NK-92 (cell line): Measurements from ENCODE around the gene RMDN3.

Source experiments
- DNase-seq: peaks from one replicate; lab custom pipeline; 2025; ENCODE audit not compliant: unreplicated experiment; lab: John Stamatoyannopoulos, UW

The RMDN3 gene

DNA sequence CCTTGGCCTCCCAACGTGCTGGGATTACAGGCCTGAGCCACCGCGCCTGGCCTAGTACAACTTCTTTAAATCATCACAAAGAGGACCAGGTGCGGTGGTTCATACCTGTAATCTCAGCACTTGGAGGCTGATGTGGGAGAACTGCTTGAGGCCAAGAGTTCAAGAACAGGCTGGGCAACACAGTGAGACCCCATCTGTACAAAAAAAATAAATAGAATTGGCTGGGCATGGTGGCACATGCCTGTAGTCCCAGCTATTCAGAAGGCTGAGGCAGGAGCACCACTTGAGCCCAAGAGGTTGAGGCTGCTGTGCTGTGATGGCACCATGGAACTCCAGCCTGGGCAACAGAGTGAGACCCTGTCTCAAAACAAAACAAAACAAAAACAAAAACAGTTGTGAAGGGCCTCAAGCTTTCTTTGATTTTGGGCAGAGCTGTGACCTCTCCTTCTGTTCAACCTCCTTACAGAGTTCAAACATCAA lies 5.9 kb downstream of the RMDN3 start:
- no peak for DNase-seq

DNA sequence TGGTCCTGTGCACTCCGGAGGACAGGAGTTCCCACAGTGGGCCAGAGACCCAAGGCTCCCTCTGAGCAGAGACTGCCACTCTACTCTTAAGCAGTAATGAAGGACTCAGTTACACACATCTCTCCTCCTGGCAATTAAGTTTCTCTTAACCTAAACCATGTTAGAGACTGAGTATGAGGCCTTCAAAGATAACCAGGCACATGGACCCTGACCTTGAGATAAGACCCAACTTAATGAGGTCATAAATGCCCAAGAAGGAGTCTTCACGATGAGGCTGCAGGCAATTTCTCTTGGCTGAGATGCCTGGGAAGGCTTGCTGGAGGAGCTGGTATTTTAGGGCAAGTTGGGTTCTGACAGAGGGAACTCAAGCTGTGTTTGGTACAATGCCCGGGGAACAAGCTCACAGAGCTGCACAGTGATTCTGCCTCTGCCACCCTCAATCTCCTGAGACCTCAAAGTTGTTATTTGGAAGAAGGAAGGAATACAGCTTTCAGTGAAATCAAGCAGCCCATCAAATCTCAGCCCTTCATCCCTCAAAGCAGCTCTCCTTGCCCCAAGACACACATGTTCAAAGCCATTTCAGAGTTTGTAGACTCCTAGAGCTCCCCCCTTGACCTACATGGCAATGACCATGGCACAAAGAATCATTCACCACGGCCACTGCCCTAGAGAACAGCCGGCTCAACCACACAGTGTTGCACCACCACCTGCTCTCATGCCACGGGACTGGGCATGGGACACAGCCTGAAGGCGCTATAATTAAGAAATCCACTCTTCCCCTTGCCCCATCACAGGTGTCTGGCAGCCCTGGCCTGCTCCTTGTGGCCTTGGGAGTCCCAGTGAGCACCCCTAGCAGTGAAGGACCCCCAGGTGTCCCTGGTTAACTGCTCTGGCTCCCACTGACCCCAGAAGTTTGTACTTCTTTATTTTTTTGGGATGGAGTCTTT lies 7.1 kb downstream of the RMDN3 start:
- DNase-seq = no peak

DNA sequence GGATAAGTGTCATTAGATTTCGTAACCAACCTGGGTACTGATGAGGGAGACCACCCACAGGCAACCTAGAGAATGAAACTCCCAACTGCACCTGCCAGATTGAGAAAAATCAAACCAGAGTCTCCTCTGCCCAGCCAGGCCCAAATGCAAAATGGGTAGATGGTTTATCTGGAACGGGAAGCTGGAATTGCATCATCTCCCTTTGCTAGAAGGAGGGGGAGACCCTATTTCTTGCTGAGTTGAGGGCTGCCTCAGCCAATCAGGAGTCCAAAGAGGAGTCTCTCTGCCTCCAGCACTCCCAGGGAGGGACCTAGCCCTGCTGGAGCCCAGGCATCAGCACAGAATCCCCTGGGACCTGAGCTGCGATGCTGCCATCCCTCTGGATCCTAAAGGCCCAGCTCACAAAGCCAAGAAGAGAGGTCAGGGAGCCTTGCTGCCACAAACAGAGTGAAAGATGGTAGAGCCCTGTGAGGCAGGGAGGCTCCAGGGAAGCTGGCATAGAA lies 8.1 kb downstream of the RMDN3 start:
- DNase-seq = no peak

DNA sequence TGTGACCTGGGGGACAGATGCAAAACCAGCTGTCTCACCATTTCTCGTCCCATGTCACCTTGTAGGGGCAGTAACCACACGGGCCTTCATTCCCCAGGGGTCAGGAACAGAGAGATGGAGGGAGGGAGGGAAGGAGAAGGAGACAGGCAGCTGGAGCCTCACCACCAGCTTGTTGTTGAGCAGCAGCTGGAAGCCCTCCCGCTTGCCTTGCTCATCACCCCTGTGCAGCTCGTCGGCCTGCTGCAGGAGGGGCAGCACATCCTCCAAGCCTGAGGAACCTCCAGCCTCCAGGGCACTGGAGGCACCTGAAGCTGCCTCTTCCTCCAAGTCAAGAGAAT lies 10.3 kb downstream of the RMDN3 start:
- DNase-seq = no peak

DNA sequence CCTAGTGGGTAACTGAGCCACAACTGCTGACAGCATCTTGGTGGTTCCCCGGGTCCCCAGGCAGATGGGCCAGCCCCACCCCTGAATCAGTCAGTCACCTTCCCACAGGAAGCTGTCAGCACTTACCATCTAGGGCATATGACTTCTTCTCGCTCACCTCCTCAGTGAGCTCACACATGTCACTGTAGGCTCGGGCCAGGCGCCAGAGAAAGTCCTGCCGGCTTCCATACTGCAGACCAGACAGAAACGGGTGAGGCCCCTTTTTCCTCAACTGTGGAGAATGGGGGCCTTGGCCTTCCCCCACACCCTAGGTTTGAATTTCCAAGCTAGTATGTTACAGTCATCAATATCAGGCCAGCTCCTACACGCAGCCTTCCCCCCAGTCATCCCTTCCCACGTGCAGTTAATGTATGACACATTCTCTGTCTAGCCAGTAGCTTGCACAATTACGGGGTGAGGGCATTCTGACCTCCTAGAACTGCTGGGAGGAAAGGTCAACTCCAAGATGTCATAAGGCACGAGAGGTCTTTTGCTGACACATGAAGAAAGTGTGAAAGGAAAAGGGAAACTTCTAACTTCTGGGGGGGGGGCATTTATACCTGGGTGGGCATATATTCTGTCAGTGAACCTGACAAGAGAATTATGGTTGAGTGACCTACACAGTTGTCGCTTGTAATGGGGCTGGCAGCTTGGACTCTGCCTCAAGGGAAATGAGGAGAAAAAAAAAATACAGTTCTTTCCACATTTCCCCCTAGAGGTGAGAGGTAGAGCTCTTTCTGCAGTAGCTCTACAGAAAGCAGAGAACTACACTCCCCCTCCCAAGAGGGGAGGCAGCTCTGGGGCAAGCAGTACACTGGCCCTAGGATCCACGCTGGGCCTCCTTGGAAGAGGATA lies 10.9 kb downstream of the RMDN3 start:
- DNase-seq = no peak

DNA sequence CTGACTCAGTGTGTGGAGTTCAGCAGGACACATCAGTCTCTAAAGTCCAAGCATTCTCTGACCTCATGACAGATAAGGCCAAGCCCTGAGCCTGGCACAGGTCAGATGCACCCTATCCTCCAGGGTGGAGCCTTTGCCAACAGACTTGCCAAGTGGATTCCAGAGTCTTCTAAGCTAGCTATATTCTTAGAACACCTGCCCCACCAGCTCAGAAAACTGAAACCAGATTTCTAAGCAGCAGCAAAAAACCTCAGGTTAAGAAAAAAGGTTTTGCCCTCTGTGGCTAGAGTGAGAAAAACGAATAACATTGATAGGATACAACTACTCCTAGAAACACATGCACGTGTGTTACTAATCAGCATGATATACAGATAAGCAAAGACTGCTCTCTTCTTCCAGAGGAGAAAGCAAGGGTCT lies 11.6 kb downstream of the RMDN3 start:
- DNase-seq = no peak

DNA sequence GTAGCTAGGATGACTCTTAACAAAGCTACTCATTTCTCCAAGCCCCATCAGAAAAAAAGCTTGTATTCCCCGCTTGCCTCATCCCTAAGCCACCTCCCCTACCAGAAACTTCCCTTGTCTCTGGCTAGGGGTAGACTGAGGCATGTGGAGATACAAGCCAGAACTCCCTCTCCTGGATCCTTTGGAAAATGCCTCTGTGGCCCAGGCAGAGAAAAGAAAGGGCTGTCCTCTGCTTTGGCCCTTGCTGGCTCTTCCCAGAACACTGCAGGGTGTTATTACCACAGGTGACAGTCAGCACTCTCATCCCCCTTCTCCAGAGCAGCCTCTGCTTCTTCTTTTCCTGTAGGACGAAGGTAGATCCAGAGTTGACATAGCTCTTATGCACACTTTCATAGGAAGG lies 15.2 kb downstream of the RMDN3 start:
- DNase-seq = no peak

DNA sequence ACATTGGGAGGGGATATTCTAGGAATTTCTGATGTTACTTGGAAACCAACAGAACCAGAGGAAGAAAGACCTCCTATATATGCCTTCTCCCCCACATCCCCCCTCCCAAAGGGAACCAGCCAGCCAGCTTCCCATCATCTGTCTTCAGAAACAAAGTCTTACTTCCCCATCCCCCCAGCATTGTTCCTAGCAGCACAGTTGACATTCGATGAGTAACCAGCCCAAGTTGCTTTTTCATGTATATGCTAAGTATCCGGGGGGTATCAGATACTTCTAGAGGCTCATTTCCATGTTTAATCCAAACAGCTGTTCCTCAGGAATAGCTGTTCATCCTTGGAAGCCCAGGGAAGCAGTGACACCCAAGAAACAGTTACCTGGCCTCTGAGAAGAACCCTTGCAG lies 16.0 kb downstream of the RMDN3 start:
- no peak for DNase-seq

DNA sequence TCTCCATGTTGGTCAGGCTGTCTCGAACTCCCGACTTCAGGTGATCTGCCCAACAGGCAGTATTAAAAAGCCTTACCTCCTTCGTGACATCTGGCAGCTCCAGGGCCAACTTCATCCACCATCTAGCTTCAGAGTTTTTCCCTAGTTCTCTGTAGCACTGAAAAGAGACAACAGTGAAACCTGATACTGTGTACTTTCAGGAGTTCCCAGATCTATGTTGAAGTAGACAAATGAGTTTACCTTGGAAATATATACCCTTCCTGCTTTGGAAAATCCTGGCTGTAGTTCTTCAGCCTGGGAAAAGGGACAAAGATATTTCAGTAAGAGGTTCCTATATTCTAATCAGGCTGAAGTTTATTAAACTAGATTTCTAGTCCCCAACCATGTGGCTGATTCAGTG lies 18.0 kb downstream of the RMDN3 start:
- DNase-seq = no peak

DNA sequence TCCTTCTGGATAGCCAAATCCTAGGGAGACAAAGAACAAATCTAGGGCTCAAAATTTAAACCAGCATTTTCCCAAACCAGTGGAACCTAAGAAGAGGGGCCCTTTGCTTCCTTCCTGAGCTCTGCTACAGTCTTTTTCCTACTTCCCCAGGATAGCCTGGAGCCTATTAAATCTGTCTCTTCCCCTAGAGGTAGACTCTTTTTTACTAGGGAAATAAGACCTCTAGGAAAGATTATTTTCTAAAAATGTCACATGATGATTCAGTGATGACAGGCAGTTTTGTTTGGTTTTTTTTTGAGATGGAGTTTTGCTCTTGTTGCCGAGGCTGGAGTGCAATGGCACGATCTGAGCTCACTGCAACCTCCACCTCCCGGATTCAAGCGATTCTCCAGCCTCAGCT lies 18.5 kb downstream of the RMDN3 start:
- no peak for DNase-seq

DNA sequence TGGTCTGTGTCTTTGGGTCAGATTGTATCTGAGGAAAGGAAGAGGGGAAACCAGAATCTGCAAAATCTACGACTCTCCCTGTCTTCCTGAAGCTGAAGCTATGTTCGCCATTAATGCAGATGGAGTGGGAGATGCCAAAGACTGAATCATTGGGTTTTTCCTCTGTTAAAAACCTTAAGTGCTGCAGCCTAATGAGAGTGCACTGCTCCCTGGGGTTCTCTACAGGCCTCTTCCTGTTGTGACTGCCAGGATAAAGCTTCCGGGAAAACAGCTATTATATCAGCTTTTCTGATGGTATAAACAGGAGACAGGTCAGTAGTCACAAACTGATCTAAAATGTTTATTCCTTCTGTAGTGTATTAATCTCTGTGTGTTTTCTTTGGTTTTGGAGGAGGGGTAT lies 24.0 kb downstream of the RMDN3 start:
- DNase-seq = no peak

DNA sequence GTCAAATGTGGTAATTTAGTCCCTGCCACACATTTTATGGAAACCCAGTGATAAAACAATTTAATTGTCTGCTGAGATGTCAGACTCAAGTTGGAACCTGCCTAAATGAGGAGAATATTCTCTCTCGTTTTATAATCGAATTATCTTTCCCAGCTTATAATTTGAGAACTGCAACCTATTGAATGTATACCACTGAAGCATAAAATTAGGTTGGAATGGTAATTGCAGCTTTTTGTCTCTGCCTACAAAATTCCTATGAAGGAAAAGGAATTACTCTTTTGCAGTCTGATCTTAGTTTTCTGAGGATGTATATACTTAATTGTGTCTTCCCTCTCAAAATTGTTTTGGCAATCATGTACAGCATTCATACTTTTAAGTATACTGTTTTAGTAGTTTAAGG lies 31.1 kb downstream of the RMDN3 start:
- no peak for DNase-seq

DNA sequence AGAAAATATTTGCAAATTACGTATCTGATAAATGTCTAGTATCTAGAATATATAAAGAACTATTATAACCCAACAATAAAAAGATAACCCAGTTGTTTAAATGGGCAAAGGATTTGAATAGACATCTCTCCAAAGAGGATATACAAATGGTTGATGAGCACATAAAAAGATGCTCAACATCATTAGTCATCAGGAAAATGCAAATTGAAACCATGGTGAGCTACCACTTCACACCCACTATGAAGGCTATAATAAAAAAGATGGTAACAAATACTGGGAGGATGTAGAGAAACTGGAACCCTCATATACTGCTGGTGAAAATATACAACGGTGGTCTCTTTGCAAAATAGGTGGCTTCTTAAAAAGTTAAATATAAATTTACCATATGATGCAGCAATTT lies 32.1 kb downstream of the RMDN3 start:
- no peak for DNase-seq

DNA sequence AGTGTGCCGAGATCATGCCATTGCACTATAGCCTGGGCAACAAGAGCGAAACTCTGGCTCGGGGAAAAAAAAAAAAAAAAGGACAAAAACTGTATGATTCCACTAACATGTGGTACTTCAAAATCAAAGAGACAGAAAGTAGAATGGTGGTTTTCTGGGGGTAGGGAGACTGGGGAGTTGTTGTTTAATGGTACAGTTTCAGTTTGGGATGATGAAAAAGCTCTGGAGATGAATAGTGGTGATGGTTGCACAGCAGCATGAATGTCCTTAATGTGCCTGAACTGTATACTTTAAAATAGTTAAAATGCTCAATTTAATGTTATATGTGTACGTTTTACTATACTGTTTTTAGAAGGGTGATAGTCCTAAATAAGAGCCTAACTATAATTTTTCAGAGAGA lies 32.7 kb downstream of the RMDN3 start:
- DNase-seq = no peak

DNA sequence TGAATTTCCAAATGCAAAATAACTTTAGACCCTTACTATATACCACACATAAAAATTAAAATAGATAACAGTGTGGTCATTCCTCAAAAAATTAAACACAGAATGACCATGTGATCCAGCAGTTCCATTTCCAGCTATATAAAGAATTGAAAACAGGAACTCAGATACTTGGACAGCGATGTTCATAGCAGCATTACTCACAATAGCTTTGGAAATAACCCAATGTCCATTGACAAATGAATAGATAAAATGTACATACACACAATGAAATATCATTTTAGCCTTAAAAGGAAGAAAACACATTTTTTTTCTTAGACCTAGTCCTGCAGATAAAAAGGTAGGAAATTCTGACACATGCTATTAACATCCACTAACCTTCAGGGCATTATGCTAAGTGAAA lies 33.4 kb downstream of the RMDN3 start:
- DNase-seq = no peak

DNA sequence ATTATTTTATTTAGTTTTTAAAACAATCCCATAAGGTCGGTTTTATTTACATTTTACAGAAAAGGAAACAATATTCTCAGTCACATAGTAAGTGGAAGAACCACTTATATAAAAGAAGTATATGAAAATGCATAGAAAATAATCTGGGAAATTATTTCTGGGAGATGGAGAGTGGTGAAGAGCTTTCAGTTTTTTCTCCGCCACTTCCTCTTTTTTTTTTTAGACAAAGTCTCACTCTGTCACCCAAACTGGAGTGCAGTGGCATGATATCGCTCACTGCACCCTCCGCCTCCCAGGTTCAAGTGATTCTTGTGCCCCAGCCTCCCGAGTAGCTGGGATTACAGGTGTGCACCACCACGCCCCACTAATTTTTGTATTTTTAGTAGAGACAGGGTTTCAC lies 38.9 kb downstream of the RMDN3 start:
- no peak for DNase-seq

DNA sequence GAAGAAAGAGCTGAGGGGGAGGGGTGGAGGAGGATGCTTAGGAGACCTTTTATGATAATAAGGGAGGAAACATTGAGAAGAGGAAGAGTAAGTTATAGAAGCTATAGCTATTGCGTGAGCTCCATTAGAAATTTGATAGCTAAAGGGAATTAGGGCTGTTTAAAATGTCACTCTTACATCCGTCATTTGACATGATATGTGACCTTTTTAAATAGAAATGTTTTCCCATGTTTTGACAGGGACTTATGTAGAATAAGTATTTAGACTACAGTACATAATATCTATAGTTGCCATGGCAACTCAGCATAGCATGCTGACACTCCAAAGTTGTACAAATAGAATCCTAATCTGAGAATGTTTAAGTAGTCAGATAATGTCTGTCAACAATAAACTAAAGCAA lies 40.9 kb downstream of the RMDN3 start:
- DNase-seq = no peak

DNA sequence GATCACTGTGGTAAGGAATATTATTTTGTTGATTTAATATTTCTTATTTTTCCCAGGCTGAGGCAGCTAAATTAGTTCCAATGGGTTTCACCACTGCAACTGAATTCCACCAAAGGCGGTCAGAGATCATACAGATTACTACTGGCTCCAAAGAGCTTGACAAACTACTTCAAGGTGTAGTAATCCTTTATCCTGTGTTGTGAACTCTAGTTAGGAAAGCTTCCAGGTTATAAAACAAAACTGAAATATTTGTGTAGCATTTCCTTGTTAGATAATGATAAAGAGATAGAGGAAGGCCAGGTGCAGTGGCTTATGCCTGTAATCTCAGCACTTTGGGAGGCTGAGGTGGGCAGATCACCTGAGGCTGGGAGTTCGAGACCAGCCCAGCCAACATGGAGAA lies 48.9 kb downstream of the RMDN3 start:
- DNase-seq = no peak

DNA sequence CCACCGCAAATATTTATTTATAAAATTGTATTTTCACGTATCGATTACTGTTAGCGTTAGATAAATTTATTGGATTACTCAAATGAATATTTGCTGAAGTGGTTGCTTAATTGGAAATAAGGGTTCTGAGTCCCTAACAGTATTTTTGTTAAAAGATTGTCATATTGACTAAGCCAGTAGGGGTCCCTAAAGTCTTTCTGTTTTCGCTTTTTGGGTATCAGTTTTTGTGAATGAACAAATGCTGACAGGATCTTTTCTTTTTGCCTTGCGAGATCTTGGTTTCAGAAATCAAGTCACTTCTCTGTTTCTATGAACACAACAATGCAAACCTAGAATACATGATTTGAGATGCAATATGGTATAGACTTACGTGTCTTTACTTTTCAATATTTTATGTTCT lies 53.0 kb downstream of the RMDN3 start:
- DNase-seq = no peak

DNA sequence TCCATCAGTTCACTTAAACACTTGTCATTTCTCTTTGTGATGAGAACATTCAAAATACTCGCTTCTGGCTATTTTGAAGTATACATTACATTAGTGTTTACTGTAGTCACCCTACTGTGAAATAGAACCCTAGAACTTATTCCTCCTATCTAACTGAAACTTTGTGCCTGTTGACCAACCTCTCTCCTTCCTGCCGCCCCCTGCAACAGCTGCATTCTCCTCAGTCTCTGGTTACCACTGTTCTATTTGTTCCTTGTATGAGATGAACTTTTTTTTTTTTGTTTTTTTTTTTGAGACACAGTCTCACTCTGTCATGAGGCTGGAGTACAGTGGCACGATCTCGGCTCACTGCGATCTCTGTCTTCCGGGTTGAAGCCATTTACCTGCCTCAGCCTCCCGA lies 57.1 kb downstream of the RMDN3 start:
- DNase-seq = no peak

DNA sequence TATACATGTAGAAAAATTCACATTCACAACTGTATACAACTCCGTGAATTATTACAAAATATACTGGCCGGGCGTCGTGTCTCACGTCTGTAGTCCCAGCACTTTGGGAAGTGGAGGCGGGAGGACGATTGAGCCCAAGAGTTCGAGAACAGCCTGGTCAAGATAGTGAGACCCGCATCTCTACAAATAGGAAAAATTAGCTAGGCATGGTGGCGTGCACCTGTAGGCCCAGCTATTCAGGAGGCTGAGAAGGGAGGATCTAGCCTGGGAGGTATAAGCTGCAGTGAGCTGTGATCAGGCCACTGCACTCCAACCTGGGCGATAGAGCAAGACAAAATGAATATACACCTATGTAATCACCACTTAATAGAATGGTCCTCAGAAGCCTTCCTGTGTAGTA lies 58.8 kb downstream of the RMDN3 start:
- DNase-seq = no peak

DNA sequence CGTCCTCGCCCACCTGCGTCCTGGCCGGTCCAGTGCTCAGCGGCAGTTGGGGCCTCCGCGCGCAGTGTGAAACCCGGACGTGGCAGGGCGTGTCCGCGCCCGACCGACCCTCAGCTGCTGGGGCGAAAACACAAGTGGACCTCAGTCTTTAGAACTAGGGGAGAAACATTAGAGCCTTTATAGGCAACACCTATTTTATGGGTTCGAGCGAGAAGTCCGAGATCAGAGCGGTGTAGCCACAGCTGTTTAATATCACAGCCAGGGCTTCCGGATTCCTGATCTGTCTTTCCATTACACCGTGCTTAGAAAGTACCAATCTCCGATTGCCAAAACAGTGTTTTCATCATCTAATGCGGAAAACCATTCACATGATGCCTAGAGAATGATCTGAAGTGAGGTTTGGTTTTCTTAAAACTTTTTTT lies 59.6 kb downstream of the RMDN3 start:
- no peak for DNase-seq
